Osteoblast (primary cell): ENCODE measurements around the gene ASZ1. TPM values are rescaled to one million over a fixed set of nuclear protein-coding genes. Genes with fewer than 3 reads are reported as not detected.

Experiments
- DNase-seq: peaks from one replicate; pipeline ENCODE4 v3.0.0; 2011; ENCODE audit warnings: low spot score, mixed read lengths; ENCODE audit not compliant: insufficient read length; ENCODE audit errors: missing footprints
- H2AFZ ChIP-seq: 2 replicates; pipeline ENCODE4 v1.6.0; 2011; ENCODE audit warnings: mild to moderate bottlenecking, low read length
- H3K27ac ChIP-seq: 2 replicates; pipeline ENCODE4 v1.5.1; 2011; ENCODE audit warnings: mild to moderate bottlenecking, low read depth, low read length, moderate library complexity
- H3K27me3 ChIP-seq: 2 replicates; pipeline ENCODE4 v1.6.0; 2012; ENCODE audit warnings: mild to moderate bottlenecking, control low read depth, inconsistent platforms, low read length, moderate library complexity; ENCODE audit not compliant: insufficient read depth
- H3K36me3 ChIP-seq: 2 replicates; pipeline ENCODE4 v1.5.1; 2011; ENCODE audit warnings: mild to moderate bottlenecking, low read length, control low read depth, moderate library complexity; ENCODE audit not compliant: insufficient read depth
- H3K4me1 ChIP-seq: 2 replicates; pipeline ENCODE4 v1.5.1; 2011; ENCODE audit warnings: mild to moderate bottlenecking, low read length, control low read depth, moderate library complexity; ENCODE audit not compliant: insufficient read depth
- H3K4me2 ChIP-seq: 2 replicates; pipeline ENCODE4 v1.6.0; 2011; ENCODE audit warnings: mild to moderate bottlenecking, low read length; ENCODE audit not compliant: insufficient read depth
- H3K4me3 ChIP-seq: fragments of 200-600 bp; sonication (generic); 3 replicates; pipeline ENCODE4 v1.5.1; 2012; ENCODE audit warnings: mild to moderate bottlenecking, low read length, inconsistent platforms; ENCODE audit not compliant: insufficient read depth
- H3K79me2 ChIP-seq: 2 replicates; pipeline ENCODE4 v1.6.0; 2012; ENCODE audit warnings: mild to moderate bottlenecking, low read length, control low read depth, inconsistent platforms; ENCODE audit not compliant: insufficient read depth
- H3K9me3 ChIP-seq: 2 replicates; pipeline ENCODE4 v1.5.1; 2011; ENCODE audit warnings: low read depth, low read length, control low read depth
- H4K20me1 ChIP-seq: 2 replicates; pipeline ENCODE4 v1.6.0; 2012; ENCODE audit warnings: mild to moderate bottlenecking, low read length, control low read depth; ENCODE audit not compliant: insufficient read depth
- CTCF ChIP-seq: IDR thresholded peaks from 2 replicates; pipeline ENCODE4 v1.5.1; 2011; ENCODE audit warnings: mild to moderate bottlenecking, low read depth, low read length, moderate library complexity; ENCODE audit errors: extremely low read depth
- total RNA-seq: library from RNA; depleted of rRNA; stranded (reverse); fragments of >200 nt; gene quantifications from 2 replicates; pipeline ENCODE4 v1.2.3, GENCODE V29; 2012

The ASZ1 gene
- total RNA-seq, 1 donor: not detected

GRCh38 chr7:117362294-117362888 lies 64.9 kb downstream of the ASZ1 start:
- H3K4me3 ChIP-seq: no peak overlapping the region
- no peak overlapping the region for H2AFZ ChIP-seq
- H3K9me3 ChIP-seq: no peaks in the 10 kb centered on the region
- DNase-seq: no peak
- H3K27ac ChIP-seq: no peak overlapping the region
- H3K27me3 ChIP-seq: peaks cover 19% of the 10 kb centered on the region
- no peaks in the 10 kb centered on the region for H3K36me3 ChIP-seq
- no peaks in the 10 kb centered on the region for H3K79me2 ChIP-seq
- TF ChIP-seq CTCF: no peak
- H3K4me1 ChIP-seq: no peaks in the 10 kb centered on the region
- no peaks in the 10 kb centered on the region for H4K20me1 ChIP-seq
- H3K4me2 ChIP-seq: no peak overlapping the region

- H3K27me3 ChIP-seq: peaks cover 18% of the 10 kb centered on the region
- no peaks in the 10 kb centered on the region for H3K4me1 ChIP-seq
- no peak overlapping the region for H3K4me3 ChIP-seq
- H3K27ac ChIP-seq: no peak overlapping the region
- H3K79me2 ChIP-seq: no peaks in the 10 kb centered on the region
- H4K20me1 ChIP-seq: no peaks in the 10 kb centered on the region
- H2AFZ ChIP-seq: no peak overlapping the region
- no peak for TF ChIP-seq CTCF
- H3K36me3 ChIP-seq: no peaks in the 10 kb centered on the region
- DNase-seq: no peak
- H3K9me3 ChIP-seq: no peaks in the 10 kb centered on the region
- H3K4me2 ChIP-seq: no peak overlapping the region
Measured at GRCh38 chr7:117350027-117350426, 77.3 kb downstream of the ASZ1 start.

- no peak for TF ChIP-seq CTCF
Measured at GRCh38 chr7:117349570-117349969, 77.7 kb downstream of the ASZ1 start.

GRCh38 chr7:117347962-117348672 lies 79.2 kb downstream of the ASZ1 start:
- DNase-seq: no peak
- H3K79me2 ChIP-seq: no peaks in the 10 kb centered on the region
- no peaks in the 10 kb centered on the region for H4K20me1 ChIP-seq
- no peak overlapping the region for H2AFZ ChIP-seq
- H3K4me3 ChIP-seq: no peak overlapping the region
- no peak overlapping the region for H3K27ac ChIP-seq
- peaks cover 15% of the 10 kb centered on the region for H3K27me3 ChIP-seq
- no peak overlapping the region for H3K4me2 ChIP-seq
- H3K4me1 ChIP-seq: no peaks in the 10 kb centered on the region
- H3K9me3 ChIP-seq: no peaks in the 10 kb centered on the region
- no peaks in the 10 kb centered on the region for H3K36me3 ChIP-seq
- no peak for TF ChIP-seq CTCF

More at GRCh38 chr7:117349570-117349969, 77.7 kb downstream of the ASZ1 start:
- Histone ChIP-seq H2AFZ (no peak overlapping the region), H3K79me2 (no peaks in the 10 kb centered on the region), H3K36me3 (no peaks in the 10 kb centered on the region), H4K20me1 (no peaks in the 10 kb centered on the region), H3K4me3 (no peak overlapping the region), H3K4me1 (no peaks in the 10 kb centered on the region), H3K27ac (no peak overlapping the region), H3K4me2 (no peak overlapping the region), H3K9me3 (no peaks in the 10 kb centered on the region), H3K27me3 (peaks cover 15% of the 10 kb centered on the region)
- DNase-seq: no peak
